ENCODE measurements around the gene OR52B2. TPM values are rescaled to one million over a fixed set of nuclear protein-coding genes. Genes with fewer than 3 reads are reported as not detected.

OR52B2 gene
- total and polyA plus RNA-seq, 4 donors, result 0.33 TPM; not detected in 3

DNA sequence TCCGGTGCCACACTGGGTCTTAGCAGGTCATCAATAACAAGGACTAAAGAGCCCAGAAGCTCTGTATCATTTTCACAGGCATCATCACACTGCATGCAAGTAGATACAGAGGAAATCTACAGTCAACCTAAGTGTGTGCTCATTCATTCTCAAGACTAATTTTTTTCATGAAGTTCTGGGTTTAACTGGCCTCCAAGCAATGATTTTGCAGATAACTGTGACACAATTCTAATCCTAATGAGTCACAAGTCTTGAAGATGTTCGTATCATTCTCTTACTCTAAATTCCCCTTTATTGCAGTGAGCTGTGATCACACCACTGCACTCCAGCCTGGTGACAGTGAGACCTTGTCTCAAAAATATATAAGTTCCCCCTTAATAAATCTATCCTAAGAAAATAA lies 31.4 kb upstream of the OR52B2 start:
- Histone ChIP-seq H3K4me1 (ENCODE audit: control insufficient read depth in 4 of 4, insufficient read depth in 4 of 4, low read length in 3 of 4) (no peaks in the 10 kb centered on the region), H3K9ac (ENCODE audit: low read depth in 1 of 2, low read length in 2 of 2) (no peak overlapping the region), H3K27me3 (ENCODE audit: control insufficient read depth in 4 of 4, insufficient read depth in 4 of 4, low read length in 3 of 4) (no peaks in the 10 kb centered on the region), H3K36me3 (ENCODE audit: control insufficient read depth in 4 of 4, insufficient read depth in 3 of 4, low read depth in 1 of 4, low read length in 3 of 4) (peaks cover 1 to 28% (median 13%) of the 10 kb centered on the region in 4 donors), H3K4me3 (ENCODE audit: low read depth in 1 of 3, low read length in 3 of 3) (no peak overlapping the region), H3K9me3 (ENCODE audit: control insufficient read depth in 4 of 4, low read length in 3 of 4) (no peaks in the 10 kb centered on the region), H3K27ac (ENCODE audit: low read depth in 1 of 2, low read length in 2 of 2) (peak overlapping the region; percentile 40 to 66)
- DNase-seq (ENCODE audit: low spot score), result no peak
- 80% methylated on average over 2 of the region's 2 CpGs for WGBS
- TF ChIP-seq RXRA (IDR thresholded peaks at IDR 0.05) (no peak), FOXA2 (IDR thresholded peaks at IDR 0.05) (no peak), GABPA (IDR thresholded peaks at IDR 0.05 in 1 of 2, conservative IDR thresholded peaks at IDR 0.05 in 1 of 2) (no peak), SP1 (IDR thresholded peaks at IDR 0.05) (no peak), TAF1 (conservative IDR thresholded peaks at IDR 0.05) (no peak), HNF4G (IDR thresholded peaks at IDR 0.05) (no peak), EGR1 (IDR thresholded peaks at IDR 0.05; ENCODE audit: low read depth in 2 of 2) (no peak), HNF4A (conservative IDR thresholded peaks at IDR 0.05) (no peak), FOXA1 (IDR thresholded peaks at IDR 0.05) (no peak), JUND (IDR thresholded peaks at IDR 0.05) (no peak)
- TF ChIP-seq, protein P1, sequence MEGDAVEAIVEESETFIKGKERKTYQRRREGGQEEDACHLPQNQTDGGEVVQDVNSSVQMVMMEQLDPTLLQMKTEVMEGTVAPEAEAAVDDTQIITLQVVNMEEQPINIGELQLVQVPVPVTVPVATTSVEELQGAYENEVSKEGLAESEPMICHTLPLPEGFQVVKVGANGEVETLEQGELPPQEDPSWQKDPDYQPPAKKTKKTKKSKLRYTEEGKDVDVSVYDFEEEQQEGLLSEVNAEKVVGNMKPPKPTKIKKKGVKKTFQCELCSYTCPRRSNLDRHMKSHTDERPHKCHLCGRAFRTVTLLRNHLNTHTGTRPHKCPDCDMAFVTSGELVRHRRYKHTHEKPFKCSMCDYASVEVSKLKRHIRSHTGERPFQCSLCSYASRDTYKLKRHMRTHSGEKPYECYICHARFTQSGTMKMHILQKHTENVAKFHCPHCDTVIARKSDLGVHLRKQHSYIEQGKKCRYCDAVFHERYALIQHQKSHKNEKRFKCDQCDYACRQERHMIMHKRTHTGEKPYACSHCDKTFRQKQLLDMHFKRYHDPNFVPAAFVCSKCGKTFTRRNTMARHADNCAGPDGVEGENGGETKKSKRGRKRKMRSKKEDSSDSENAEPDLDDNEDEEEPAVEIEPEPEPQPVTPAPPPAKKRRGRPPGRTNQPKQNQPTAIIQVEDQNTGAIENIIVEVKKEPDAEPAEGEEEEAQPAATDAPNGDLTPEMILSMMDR (IDR thresholded peaks at IDR 0.05; ENCODE audit: low read depth, low read length, missing input control), result no peak
- TF ChIP-seq, protein P2, sequence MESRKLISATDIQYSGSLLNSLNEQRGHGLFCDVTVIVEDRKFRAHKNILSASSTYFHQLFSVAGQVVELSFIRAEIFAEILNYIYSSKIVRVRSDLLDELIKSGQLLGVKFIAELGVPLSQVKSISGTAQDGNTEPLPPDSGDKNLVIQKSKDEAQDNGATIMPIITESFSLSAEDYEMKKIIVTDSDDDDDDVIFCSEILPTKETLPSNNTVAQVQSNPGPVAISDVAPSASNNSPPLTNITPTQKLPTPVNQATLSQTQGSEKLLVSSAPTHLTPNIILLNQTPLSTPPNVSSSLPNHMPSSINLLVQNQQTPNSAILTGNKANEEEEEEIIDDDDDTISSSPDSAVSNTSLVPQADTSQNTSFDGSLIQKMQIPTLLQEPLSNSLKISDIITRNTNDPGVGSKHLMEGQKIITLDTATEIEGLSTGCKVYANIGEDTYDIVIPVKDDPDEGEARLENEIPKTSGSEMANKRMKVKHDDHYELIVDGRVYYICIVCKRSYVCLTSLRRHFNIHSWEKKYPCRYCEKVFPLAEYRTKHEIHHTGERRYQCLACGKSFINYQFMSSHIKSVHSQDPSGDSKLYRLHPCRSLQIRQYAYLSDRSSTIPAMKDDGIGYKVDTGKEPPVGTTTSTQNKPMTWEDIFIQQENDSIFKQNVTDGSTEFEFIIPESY (IDR thresholded peaks at IDR 0.05), result no peak
- TF ChIP-seq, protein P3, sequence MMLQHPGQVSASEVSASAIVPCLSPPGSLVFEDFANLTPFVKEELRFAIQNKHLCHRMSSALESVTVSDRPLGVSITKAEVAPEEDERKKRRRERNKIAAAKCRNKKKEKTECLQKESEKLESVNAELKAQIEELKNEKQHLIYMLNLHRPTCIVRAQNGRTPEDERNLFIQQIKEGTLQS (IDR thresholded peaks at IDR 0.05), result no peak
- TF ChIP-seq, protein P4, sequence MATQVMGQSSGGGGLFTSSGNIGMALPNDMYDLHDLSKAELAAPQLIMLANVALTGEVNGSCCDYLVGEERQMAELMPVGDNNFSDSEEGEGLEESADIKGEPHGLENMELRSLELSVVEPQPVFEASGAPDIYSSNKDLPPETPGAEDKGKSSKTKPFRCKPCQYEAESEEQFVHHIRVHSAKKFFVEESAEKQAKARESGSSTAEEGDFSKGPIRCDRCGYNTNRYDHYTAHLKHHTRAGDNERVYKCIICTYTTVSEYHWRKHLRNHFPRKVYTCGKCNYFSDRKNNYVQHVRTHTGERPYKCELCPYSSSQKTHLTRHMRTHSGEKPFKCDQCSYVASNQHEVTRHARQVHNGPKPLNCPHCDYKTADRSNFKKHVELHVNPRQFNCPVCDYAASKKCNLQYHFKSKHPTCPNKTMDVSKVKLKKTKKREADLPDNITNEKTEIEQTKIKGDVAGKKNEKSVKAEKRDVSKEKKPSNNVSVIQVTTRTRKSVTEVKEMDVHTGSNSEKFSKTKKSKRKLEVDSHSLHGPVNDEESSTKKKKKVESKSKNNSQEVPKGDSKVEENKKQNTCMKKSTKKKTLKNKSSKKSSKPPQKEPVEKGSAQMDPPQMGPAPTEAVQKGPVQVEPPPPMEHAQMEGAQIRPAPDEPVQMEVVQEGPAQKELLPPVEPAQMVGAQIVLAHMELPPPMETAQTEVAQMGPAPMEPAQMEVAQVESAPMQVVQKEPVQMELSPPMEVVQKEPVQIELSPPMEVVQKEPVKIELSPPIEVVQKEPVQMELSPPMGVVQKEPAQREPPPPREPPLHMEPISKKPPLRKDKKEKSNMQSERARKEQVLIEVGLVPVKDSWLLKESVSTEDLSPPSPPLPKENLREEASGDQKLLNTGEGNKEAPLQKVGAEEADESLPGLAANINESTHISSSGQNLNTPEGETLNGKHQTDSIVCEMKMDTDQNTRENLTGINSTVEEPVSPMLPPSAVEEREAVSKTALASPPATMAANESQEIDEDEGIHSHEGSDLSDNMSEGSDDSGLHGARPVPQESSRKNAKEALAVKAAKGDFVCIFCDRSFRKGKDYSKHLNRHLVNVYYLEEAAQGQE (IDR thresholded peaks at IDR 0.05), result no peak

DNA sequence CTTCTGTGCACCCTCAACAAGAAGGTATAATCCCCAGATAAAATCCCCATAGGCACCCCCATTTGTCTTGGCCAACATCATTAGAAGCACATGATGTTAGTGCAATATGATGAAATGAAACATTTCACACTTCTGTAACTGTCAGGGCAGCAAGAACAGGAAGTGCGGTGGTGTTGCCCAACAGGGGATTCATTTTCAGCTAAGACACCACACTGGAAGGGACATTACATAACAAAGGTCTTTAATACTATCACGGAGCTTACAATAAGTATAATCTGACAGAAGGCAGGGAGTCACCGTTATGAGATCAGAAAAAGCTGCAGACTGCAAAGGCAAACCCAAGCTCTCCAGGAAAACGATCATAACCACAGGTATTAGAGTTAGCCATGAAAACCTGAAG lies 30.8 kb upstream of the OR52B2 start:
- TF ChIP-seq, protein P1 (IDR thresholded peaks at IDR 0.05; ENCODE audit: low read depth, low read length, missing input control), result no peak
- TF ChIP-seq YY1 (IDR thresholded peaks at IDR 0.05), result peak; percentile 32
- 67% methylated on average over 4 of the region's 4 CpGs for WGBS
- Histone ChIP-seq H3K9me3 (ENCODE audit: control insufficient read depth in 4 of 4, low read length in 3 of 4) (no peaks in the 10 kb centered on the region), H3K27me3 (ENCODE audit: control insufficient read depth in 4 of 4, insufficient read depth in 4 of 4, low read length in 3 of 4) (no peaks in the 10 kb centered on the region), H3K4me3 (ENCODE audit: low read depth in 1 of 3, low read length in 3 of 3) (no peak overlapping the region), H3K36me3 (ENCODE audit: control insufficient read depth in 4 of 4, insufficient read depth in 3 of 4, low read depth in 1 of 4, low read length in 3 of 4) (peaks cover 0 to 23% (median 11%) of the 10 kb centered on the region in 4 donors), H3K9ac (ENCODE audit: low read depth in 1 of 2, low read length in 2 of 2) (no peak overlapping the region), H3K4me1 (ENCODE audit: control insufficient read depth in 4 of 4, insufficient read depth in 4 of 4, low read length in 3 of 4) (no peaks in the 10 kb centered on the region), H3K27ac (ENCODE audit: low read depth in 1 of 2, low read length in 2 of 2) (peak overlapping the region; percentile 40 to 66)
- no peak for DNase-seq (ENCODE audit: low spot score)
